Midbrain (tissue), 1 donor: ENCODE data around the gene UNK.
"Not testable (repeated sequence)": the region's sequence is repeated elsewhere in the genome, so short reads cannot be mapped to it uniquely, and the experiment has no call there.

ENCODE experiments used
- DNase-seq: peaks from one replicate; lab custom pipeline; 2025; lab: John Stamatoyannopoulos, UW

The UNK gene

DNA sequence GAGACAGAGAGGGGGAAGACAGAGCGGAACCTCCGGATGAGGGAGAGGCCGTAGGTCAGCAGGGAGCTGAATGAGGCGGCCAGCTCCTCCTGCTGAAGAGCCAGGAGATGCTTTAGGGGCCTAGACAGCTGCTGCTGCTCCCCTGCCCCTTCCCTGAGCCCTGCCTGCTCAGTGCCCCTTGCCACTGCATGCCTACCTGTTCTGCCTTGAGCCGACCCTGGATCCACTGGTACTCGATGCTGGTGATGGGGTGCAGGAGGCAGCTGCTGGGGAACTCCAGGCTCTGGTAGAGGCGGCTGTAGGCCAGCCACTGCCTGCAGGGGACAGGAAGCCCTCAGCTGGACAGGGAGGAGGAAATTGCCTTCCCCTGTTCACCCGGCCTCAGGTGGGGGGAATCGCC, 52.0 kb downstream of the UNK start:
- no peak for DNase-seq

DNA sequence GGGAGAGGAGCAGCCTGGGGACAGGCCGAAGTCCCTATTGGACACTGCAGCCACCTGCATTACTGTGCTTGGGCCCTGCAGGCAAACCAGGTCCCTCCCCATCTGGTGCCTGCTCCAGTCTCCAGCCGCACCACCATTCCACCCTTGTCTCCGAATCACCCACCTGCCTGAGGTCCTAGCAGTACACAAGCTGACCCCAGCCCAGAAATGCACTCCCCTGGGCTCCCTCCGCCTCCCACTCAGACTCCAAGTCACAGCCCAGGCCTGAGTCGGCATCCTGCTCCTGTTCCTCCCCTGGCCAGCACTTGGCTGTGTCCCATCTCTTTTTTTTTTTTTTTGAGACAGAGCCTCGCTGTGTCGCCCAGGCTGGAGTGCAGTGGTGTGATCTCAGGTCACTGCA, 53.3 kb downstream of the UNK start:
- DNase-seq: no peak

DNA sequence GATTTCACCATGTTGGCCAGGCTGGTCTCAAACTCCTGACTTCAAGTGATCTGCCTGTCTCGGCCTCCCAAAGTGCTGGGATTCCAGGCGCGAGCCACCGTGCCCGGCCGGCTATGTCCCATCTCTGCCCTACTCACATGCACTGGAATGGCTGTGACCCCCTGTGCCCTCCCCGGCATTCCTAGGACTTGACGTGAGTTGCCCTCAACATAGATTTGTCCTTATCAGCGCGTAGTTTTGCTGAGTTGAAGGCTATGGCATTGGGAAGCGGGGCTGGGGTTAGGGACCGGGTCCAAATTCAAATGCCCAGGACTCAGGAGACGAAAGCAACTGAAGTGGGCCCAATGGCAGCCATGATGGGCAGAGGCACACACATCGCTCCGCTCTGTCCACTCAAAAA, 53.8 kb downstream of the UNK start:
- DNase-seq: no peak

DNA sequence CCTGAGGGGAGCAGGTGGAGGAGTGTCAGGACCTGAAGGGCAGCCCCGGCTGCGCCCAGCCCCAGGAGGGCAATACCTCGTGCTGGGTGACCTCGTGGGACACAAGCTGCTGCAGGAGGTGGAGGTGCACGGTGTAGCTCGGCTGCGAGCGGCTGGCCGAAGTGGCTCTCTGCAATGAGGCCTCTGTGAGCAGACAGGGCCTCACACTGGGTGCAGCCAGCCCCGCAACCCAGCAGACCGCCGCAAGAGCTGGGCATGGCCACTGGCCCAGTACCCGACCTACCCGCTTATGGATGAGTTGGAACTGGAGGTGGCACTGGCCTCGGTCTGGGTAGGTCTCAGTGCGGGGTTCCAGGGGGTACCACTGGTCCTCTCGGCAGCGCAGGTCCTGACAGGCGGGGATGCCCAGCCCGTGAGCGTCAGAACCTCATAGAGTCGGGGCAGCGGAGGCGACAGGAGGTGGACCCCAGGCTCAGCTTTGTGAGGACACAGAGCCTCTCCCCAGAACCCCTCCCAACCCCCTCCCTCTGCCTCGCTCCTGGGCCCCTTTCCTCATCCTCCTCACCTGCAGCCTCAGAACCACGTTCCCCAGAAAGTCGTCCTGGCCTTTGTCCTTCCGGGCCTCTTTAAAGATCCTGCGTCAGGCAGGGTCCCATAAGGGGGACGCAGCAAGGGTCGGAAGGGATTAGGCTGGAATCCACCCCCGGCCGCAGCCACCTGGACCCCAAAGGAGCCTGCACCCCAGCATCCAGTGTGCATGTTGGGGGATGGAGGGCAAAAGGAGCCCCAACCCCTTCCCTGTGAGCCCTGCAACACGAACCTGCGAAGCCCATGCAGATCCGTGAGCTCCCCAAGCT, 55.6 kb downstream of the UNK start:
- no peak for DNase-seq

DNA sequence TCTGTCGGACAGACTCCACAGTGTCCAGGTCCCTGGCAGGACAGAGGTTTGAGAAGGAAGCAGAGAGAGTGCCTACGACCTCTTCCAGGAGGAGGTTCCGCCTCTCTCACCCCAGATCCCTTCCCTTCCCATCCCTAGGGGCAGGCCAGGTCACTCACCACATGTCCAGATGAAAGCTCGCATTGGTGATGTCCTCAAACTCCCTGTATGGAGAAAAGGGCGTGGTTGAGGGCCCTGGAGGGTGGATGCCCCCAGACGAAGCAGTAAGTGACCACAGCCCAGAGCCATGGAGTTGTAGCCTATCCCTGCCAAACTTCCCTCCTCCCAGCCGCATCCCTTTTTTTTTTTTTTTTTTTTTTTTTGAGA, 56.2 kb downstream of the UNK start:
- DNase-seq: no peak

DNA sequence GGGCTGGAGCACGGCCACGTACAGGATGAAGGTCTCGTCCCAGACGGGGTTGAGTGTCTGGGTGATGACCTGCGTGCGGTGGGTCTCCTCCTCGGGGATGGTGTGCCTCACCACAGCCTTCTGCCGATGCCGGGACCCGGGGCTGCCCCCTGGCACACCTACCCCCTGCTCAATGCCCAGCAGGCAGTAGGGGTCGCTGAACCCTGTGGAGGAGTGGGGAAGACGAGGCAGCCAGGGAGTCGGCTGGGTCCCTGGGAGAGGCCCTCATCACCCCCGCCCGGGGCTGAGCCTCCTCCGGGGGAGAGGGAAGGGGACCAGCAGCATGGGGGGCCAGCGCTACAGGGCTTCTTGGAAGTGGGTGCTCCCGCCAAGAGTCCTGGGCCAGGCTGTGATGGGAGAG, 57.8 kb downstream of the UNK start:
- no peak for DNase-seq

DNA sequence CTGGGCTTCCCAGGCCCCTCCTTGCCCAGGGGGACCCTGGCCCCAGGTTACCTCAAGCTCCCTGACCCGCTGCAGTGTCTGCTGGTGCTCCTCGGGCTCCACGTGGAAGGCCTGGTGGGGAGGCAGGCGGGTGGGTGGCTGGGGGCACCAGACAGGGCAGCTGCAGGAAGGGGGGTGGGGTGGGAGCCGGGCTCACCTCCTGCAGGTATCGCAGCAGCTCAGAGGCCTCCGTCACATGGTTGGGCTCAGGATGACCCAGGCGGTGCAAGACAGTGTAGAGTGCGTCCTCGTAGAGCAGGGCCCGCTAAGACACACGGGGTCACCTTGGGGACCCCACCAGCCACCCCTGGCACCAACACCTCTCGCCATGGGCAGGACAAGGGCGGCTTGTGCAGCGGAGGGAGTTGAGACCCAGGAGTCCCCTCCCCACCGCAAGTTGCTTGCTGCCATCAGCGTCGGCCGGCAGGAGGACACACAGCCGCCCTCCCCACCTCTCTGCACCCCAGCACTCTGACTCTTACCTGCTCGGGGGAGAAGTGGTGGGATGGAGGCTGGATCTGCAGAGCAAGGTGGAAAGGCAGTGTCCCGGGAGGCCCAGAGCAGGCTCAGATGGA, 58.5 kb downstream of the UNK start:
- no peak for DNase-seq

DNA sequence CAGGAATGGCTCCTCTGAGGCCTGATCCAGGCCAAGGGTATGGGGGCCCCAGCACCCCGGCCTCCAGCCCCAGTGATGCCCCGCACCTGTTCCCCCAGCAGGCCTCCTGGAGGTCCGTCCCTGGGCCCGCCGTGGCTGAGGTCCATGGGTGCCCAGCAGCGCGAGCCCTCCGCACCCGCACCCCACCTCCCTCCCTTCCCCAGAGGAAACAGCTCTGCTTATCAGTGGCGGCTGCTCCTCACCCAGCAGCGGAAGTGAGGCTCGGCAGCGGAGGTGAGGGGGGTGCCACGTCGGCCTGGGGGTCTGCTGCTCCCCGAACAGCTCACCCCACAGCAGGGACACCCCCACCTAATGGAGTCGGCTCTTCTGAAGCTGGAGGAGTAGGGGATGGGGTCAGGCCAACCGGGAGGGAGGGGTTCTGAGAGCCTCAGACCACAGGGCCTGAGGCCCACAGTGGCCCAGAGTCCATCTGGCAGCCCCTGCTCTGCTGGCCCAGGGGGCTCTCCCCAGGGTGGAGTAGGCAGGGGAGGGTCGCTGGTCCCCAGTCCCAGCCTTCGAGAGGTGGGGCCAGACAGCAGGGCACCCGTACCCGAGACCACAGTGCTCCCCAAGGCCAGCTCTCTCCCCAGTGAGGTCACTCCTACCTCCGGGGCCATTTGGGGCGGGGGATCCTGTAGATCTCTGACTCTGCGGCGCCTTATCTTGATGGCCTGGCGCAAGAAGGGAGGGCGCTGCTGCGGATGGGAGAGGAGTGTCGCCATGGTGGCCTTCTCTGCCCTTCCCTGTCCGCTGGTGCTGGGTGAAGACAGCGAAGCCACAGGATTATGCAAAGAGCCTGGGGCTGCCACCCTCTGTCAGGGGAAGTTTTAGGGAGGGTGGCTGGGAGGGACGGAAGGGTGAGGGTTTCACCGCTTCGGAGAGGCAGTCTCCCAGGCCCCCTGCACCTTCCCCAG, 59.2 kb downstream of the UNK start, which contains the start of gene UNC13D:
Gene UNC13D (minus strand): TSS at position 828 of the 953 bp plus-strand sequence. CDS start 67 bp downstream, at position 761.
- DNase-seq: no peak

DNA sequence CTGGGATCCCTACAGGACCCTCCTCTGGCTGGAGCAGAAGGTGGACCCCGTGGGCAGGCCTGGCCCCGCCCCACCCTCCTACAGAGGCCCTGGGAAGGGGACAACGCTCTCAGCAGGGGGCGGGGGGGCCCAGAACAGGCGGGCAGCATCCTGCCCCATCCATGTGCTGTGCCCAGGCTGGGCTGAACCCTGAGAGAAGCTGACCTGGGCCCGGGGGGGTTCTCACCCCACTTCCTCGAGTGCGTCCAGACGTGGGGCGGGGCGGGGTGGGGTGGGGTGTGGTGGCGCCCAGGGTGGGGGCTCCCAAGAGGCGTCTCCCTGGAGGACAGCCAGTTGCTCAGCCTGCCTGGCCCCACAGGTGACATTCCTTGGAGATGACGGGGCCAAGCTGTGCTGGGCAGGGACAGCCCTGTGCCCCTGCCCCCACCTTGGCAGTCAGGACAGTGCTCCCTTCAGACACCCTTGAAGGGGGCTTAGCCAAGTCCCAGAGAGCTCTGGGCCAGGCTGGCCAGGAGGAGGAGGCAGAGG, 60.0 kb downstream of the UNK start:
- DNase-seq: no peak

DNA sequence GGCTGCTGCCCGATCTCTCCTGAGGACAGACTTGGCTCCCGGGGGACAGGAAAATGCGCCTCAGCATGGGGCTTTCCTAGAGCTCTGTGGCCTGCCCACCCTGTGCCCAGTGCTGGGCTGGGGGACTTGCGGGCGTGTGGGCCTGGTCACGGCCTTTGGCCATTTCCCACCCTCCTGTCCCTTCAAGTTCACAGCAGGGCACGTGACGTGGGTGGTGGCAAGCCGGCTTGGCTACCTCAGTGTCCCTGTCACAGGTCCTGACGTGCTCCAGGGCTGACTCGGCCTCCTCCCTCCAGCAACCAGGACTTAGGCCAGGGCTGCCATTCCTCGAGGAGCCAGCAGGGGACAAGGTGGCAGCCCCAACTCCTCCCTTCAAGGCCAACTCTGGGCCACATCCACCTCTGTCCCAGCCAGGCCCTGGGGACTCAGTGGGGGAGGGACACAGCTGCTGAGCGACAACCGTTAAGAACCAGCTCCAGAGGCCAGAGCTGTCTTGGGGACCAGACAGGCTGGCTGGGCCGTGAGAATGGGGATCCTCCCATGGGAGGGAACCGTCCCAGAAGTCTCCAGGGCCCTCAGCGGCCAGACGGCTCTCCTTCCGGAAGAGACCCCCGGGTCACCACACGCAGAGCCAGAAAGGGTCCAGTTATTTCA, 60.6 kb downstream of the UNK start:
- DNase-seq: peak; percentile 46

DNA sequence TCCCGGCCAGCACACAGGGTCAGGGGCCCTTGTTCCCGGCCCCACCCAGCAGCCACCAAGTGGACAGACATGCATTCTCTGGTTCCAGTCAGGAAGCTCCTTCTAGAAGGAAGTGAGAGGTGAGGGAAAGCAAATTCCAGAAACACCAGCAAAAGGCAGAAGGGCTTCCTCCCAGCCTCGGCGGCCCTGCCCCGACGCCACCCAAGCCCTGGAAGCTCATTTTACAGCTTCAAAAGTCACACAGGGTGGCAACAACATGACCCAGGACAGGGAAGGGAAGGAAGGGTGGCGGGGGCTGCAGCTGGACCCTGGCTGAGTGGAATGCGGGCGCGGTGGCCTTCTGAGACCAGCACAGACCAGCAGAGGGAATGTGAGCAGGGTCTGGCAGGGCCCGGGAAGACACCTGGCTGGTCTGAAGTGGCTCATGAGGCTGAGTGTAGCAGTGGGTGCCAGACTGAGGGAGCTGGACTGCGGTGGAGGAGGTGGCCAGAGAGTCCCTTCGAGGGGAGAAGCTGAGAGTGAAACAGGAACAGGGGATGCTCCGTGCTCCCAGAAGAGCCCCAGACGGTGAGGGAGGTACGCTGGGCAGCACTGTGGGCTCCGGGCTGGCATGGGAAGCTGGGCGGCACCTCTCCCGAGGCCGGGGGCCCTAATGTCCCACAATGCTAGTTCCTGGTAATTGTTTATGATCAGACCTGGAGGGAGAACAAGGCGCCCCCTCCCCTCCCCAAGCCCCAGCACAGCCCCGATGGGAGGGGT, 61.5 kb downstream of the UNK start:
- DNase-seq: no peak

DNA sequence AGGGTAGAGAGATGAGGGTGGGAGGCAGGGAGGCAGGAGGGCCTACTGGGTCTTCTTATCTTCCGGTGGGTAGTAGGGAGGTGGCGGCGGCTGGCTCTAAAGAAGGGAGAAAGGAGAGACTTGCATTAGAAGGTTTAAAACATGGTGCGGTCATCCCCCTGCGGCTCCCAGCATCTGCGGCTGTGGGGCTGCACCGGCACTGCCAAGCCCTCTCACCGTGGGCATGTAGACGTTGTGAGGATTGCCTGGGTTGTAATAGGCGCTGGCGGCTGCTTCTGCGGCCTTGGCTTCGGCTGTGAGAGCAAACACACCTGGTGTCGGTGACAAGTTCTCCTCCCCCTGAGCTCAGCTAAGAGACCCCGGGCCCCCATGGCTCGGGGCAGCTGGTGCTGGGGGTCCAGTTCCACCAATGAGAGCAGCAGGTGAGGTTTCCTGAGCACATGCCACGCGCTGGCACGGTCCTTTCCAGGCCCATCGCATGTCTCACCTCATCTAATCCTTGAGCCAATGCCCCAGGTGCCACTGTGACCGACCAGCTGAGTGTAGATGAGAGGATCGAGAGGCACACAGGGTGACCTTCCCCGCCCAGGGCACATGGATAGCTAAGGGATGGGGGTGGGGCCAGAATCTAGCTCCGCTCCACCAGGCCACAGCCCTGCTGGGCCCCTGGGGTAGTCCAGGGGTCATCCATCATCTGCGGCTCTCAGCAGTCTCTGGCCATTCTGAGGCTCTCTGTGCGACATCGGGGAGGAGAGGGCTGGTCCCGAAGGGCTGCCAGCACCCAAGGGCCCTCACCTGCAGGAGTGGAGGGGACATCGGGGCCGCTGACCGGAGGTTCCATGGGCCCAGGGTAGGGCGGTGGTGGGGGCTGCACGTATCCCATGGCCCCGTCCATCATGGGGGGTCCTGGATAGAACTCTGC, 62.3 kb downstream of the UNK start:
- DNase-seq: no peak

DNA sequence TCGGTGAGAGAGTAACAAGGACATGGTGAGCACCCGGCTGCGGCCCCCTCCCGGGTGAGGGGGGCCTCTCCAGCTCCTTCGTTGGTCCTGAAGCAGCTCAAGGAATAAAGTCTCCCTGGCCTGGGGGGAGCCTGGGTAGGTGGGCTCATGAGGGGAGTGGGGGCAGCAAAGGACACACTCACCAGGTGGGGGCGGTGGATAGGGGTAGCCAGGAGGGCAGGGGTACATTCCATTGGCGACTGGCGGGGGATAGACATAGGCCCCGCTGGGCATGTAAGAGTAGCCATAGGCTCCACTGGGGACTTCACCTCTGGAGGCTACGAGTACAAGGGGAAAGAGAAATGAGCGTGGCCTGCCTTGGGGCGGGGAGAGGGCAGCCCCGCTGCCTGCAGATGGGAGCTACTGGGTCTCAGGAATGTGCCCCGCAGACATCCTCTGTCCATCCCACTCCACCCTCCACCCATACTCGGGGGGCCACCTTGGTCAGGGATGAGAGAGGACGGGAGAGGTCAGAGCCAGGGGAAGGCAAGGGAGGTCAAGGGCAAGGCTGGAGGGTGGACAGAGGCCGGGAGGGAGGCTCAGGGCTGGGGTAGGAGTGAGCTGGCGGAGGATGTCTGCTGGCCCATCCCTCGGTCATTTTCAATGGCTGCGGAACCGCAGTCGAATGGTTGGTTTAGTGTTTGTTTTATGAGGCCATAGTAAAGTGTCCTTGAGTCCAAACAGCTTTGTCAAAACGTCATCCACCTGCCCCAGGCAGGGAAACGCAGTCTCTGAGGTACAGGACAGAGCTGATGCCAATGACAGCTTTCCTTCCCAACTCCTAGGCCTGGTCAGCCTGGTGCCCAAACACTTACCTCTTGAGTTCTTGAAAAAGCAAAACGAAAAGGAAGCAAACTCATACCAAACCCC, 63.3 kb downstream of the UNK start:
- DNase-seq: no peak

DNA sequence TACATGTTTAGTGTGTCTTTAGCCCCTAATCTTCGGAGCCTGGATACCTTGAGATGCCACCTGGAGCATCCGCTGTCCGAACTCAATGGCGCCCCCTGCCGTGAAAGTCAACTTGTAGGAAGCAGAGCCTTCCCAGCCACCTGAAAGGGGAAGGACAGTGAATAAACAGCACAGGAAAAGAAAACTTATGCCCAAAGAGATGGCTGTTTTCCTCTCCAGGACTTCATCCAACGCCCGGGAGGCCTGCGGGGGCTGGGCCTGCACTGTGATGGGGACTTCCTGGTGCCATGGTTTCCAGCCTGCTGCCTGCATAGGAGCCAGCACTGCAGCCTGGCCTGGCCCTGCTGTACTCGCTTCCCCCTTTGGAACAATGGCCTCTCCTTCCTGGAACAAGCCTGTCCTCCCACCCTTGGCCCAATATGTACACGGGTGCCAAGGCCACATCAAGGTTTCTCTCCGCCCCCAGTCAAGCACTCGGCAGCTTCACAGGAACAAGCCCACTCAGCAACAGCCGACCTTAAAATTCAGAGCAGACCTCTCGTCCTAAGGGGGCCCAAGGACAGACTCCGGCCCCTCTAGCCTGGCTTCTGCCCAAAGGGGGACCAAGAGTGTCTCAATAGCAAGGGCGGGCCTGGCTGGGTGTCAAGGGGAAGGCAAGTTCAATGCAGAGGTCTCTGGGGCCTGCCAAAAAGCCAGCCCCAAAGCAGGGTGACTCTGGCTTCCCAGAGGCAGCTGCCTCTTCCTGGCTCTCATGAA, 64.1 kb downstream of the UNK start:
- DNase-seq: peak; percentile 78

DNA sequence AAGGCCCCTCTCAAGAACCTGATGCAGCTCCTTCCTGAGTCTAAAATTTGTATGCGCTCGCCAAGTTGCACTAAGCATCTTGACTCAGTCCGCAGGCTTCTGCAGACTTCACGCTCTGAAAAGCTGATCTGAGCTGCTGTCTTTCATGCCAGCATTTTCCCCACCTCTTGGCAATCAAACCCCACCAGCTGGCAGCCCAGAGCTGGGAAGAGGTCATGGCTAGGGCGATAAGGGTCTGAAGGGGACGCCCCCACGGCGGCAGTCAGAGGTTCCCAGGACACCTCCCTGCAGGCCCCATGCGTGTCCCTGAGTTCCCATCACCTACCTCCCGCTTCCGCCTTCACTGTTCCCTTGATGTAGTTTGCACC, 64.7 kb downstream of the UNK start:
- no peak for DNase-seq

DNA sequence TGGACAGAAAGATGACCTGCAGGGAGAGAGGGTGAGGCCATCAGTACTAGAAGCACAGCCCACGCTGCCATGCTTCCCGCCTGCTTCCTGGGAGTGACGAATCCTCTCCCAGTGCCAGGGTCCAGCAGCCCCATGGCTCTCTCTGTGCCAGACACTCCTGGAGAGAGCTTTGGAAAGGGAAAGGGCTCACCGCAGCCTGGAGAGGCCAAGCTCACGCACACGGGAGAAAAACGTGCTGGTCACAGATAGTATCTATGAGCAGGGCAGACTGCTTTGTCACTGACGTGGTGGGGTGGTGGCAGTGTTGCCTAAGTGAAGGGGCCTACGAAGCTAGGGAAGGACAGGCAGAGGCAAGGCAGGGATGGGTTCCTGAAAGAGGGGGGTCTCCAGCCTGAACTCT, 65.1 kb downstream of the UNK start:
- DNase-seq: no peak

DNA sequence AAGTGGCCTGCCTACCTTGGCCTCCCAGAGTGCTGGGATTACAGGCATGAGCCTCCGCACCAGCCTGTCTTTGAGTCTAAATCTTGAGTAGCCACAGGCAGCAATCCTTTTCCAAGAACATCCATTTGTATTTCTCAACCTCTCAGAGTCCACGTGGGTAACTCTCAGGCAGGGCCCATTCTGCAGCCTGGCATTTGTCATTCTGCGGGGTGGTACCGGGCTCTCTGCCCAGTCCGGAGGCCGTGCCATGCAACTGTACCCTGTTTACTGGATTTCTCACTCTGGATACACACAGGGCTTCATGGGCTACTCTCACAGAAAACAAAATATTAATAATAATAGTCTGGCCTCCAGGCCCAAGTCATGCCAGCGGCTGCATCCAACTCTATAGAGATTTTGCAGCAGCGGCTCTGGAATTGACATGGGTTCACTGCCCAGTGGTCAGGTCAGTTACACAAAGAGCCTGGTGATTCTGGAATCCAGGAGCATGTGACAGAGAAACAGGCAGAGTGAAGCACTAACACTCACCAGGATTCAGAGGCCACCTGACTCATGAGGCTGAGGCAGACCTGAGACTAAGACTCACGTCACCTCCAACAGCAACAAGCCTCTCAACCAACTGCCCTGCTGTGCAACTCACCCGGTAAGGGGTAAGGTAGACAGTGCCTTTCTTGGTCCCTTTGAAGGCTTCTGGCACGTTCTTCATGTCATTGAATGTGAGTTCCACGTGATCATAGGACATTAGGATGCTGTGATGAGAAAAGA, 66.5 kb downstream of the UNK start:
- peak; percentile 78 for DNase-seq

DNA sequence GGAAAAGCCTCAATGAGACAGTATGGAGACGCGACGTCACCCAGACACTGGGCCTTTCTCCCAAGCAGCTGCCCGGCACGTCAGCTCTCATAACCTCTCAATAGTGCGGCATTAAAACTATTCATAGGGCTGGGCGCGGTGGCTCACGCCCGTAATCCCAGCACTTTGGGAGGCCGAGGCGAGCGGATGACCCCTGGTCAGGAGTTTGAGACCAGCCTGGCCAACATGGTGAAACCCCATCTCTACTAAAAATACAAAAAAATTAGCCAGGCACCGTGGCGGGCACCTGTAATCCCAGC, 67.0 kb downstream of the UNK start:
- DNase-seq: not testable (repeated sequence)
